Fibroblast of villous mesenchyme (primary cell): Measurements from ENCODE around the gene TMPRSS11E. TPM values are rescaled to one million over a fixed set of nuclear protein-coding genes. Genes with fewer than 3 reads are reported as not detected.
"Not testable (repeated sequence)": the region's sequence is repeated elsewhere in the genome, so short reads cannot be mapped to it uniquely, and the experiment has no call there.

Experiments
- DNase-seq: peaks from one replicate; pipeline ENCODE4 v3.0.0-alpha.2; 2010; ENCODE audit warnings: low read depth
- H3K4me3 ChIP-seq: 2 replicates; pipeline ENCODE4 v1.5.1; 2011; ENCODE audit warnings: low read depth, mild to moderate bottlenecking, low read length
- total RNA-seq: library from RNA; depleted of rRNA; stranded (reverse); fragments of >200 nt; gene quantifications from 2 replicates; pipeline ENCODE4 v1.2.3, GENCODE V29; 2012
- TF ChIP-seq, protein P1 (sequence below): IDR thresholded peaks from 2 replicates; pipeline ENCODE4 v1.5.1; 2012; ENCODE audit warnings: low read depth, mild to moderate bottlenecking, low read length; ENCODE audit not compliant: insufficient read depth

The TMPRSS11E gene
- total RNA-seq, 1 donor = not detected

DNA sequence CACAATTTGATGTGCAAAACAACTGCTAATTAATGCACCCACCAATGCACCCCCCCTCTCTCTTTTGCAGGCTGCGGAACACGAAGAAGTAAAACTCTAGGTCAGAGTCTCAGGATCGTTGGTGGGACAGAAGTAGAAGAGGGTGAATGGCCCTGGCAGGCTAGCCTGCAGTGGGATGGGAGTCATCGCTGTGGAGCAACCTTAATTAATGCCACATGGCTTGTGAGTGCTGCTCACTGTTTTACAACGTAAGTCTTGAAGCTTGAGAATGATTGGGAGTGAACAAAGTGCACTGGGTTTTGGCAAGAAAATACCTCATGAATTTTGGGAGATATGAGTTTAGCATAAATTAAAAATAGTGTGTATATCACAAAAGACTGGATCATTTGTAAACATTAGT lies 28.9 kb downstream of the TMPRSS11E start:
- TF ChIP-seq, protein P1, sequence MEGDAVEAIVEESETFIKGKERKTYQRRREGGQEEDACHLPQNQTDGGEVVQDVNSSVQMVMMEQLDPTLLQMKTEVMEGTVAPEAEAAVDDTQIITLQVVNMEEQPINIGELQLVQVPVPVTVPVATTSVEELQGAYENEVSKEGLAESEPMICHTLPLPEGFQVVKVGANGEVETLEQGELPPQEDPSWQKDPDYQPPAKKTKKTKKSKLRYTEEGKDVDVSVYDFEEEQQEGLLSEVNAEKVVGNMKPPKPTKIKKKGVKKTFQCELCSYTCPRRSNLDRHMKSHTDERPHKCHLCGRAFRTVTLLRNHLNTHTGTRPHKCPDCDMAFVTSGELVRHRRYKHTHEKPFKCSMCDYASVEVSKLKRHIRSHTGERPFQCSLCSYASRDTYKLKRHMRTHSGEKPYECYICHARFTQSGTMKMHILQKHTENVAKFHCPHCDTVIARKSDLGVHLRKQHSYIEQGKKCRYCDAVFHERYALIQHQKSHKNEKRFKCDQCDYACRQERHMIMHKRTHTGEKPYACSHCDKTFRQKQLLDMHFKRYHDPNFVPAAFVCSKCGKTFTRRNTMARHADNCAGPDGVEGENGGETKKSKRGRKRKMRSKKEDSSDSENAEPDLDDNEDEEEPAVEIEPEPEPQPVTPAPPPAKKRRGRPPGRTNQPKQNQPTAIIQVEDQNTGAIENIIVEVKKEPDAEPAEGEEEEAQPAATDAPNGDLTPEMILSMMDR = no peak
- H3K4me3 ChIP-seq = no peak overlapping the region
- DNase-seq = peak; percentile 63

DNA sequence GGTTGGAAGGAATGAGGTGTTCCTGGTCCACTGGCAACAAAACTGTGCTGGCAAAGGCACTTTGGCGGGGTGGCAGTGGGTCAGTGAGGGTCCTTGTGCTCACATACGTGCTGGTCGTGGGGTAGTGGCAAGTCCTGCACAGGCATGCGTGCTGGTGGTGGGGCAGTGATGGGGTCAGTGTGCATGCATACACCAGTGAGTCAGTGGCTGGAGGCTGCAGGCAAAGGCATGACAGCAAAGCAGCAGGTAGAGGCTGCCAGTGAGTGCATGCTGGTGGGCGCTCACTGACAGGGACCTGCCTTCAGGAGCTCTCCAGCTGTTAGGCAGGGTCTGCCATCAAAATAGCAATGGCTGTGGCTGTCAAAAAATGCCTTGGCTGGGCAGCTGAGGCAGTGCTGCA lies 42.1 kb downstream of the TMPRSS11E start:
- H3K4me3 ChIP-seq = no peak overlapping the region
- no peak for DNase-seq
- TF ChIP-seq, protein P1 = no peak

DNA sequence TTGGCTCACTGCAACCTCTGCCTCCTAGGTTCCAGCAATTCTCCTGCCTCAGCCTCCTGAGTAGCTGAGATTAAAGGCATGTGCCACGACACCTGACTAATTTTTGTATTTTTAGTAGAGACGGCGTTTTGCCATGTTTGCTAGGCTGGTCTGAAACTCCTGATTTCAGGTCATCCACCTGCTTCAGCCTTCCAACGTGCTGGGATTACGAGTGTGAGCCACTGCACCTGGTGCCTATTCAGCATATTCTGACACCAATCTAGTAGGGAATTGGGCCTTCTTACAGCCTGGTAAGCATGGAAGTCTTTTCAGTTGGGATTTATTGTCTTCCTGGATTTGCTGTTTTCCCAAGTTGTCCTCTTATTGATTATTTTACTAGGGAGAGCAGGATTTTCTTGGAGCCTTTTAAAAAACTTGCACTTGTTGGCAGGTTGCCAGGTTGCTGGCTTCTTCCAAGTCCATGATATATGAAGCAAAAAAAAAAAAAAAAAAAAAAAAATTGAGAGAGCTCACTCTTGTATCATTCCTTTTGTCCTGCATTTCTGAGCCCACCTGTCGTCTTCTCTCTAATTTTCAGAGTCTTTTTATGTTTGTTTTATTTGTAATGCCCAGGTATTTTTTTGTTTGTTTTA lies 43.7 kb downstream of the TMPRSS11E start:
- TF ChIP-seq, protein P1 = no peak
- H3K4me3 ChIP-seq = no peak overlapping the region
- DNase-seq = no peak

DNA sequence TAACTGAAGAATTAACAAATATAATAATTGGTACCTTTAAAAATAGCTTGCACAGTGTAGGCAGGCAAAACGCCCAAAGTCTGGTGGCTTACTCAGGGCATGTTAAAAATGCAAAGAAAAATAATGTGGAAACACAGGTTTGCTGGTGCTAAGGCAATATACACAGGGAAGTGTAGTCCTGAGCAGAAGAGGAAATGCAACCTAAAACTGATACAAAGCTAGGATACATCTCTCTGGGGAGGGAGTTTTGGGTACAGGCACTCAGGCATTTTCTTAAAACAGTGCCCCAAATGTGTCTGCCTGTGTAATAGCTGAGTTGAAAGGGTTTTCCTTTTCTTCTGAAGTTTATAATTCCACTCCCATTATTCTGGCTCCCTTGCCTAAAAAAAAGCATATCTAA lies 47.4 kb downstream of the TMPRSS11E start:
- H3K4me3 ChIP-seq = no peak overlapping the region
- TF ChIP-seq, protein P1 = no peak
- DNase-seq = no peak

DNA sequence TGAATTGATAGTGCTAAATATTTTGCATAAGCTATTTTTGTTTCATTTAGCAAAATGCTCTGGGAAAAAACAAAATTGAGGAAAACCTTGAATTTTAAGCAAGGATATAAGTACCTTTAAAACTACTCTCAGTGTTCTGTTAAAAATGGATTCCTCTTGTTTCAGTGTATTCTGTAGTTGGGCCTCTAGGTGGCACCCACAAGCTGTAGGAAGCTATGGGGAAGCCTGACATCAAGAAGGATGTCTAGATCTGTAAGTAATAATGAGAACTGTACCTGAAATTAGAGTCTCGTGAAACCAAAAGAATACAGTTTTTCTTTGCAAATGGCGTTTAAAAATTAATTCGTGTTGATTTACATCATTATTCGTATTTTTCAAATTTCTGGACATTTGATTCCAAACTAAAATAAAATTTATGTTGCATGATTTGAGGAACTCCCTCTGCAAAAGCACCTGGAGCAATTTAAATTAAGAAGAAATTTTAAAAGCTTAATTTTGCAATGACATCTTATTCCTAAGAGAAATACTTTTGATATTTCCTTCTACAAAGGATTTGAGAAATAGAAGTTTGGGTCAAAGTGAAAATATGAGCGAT lies 51.2 kb downstream of the TMPRSS11E start:
- DNase-seq = peak; percentile 72
- TF ChIP-seq, protein P1 = peak; percentile 93
- no peak overlapping the region for H3K4me3 ChIP-seq

DNA sequence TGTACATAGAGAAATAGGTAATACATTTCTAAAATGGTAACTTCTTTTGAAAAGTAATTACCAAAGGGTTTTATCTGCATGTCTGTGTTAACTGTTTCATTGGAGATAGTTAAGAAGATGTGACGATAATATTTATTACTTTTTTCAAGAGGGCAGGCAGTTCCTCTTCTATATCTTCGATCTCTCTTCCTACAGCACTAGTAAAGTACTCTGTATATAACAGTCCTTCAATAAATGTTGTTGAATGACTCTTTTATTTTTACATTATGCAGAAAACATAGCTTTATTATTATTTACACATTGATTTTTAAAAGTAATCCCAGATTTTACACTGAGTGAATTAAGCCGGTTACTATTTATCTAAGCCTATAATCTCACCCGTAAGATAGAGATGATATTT lies 51.8 kb downstream of the TMPRSS11E start:
- TF ChIP-seq, protein P1 = no peak
- no peak overlapping the region for H3K4me3 ChIP-seq
- DNase-seq = no peak

DNA sequence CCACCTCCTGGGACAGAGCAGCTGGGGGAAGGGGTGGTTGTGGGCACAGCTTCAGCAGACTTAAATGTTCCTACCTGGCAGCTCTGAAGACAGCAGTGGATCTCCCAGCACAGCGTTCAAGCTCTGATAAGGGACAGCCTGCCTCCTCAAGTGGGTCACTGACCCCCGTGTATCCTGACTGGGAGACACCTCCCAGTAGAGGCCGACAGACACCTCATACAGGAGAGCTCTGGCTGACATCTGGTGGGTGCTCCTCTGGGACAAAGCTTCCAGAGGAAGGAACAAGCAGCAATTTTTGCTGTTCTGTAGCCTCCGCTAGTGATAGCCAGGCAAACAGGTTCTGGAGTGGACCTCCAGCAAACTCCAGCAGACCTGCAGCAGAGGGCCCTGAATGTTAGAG lies 56.2 kb downstream of the TMPRSS11E start:
- H3K4me3 ChIP-seq, DNase-seq: not testable (repeated sequence)

DNA sequence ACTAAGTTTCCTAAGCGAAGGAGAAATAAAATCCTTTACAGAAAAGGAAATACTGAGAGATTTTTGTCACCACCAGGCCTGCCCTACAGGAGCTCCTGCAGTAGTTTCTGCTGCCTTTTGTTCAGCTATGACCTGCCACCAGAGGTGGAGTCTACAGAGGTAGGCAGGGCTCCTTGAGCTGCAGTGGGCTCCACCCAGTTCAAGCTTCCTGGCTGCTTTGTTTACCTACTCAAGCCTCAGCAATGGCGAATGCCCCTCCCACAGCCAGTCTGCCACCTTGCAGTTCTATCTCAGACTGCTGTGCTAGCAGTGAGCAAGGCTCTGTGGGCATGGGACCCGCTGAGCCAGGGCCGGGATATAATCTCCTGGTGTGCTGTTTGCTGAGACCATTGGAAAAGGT lies 57.6 kb downstream of the TMPRSS11E start:
- H3K4me3 ChIP-seq, DNase-seq: not testable (repeated sequence)

DNA sequence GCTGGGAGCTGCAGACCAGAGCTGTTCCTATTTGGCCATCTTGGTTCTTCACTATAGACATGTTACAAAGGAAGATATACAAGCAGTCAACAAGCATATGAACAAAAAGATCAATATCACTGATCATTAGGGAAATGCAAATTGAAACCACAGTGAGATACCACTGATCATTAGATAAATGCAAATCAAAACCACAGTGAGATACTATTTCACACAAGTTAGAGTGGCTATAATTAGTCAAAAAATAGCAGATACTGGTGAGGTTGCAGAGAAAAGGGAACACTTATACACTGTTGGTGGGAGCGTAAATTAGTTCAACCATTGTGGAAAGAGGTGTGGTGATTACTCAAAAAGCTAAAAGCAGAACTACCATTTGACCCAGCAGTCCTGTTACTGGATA lies 58.2 kb downstream of the TMPRSS11E start:
- H3K4me3 ChIP-seq, DNase-seq: not testable (repeated sequence)
